Neutrophil (primary cell): ENCODE measurements around the gene IL17RB.

Experiments used
- H3K27ac ChIP-seq: fragments of 200-600 bp; sonication (generic); 2 replicates; pipeline ENCODE4 v1.5.1; 2016; ENCODE audit warnings: mild to moderate bottlenecking, moderate library complexity
- H3K27me3 ChIP-seq: fragments of 200-600 bp; sonication (generic); 2 replicates; pipeline ENCODE4 v1.6.0; 2016; ENCODE audit warnings: mild to moderate bottlenecking
- H3K36me3 ChIP-seq: fragments of 200-600 bp; sonication (generic); 2 replicates; pipeline ENCODE4 v1.5.1; 2017
- H3K4me1 ChIP-seq, 2 experiments: fragments of 200-600 bp in 1 of 2; sonication (generic) in 1 of 2; 1 replicate in 1 of 2; 2 replicates in 1 of 2; pipeline versions ENCODE4 v1.5.1 to v1.6.1; 2013 to 2016; ENCODE audit warnings: low read depth in 1 of 2, low read length in 1 of 2, mild to moderate bottlenecking in 1 of 2, moderate library complexity in 1 of 2; ENCODE audit not compliant: control insufficient read depth in 1 of 2, insufficient read depth in 1 of 2
- H3K4me3 ChIP-seq, 2 experiments: fragments of 200-600 bp in 1 of 2; sonication (generic) in 1 of 2; 1 replicate in 1 of 2; 2 replicates in 1 of 2; pipeline ENCODE4 v1.5.1; 2013 to 2016; ENCODE audit warnings: low read depth in 1 of 2, low read length in 1 of 2, mild to moderate bottlenecking in 1 of 2, moderate library complexity in 1 of 2
- H3K9me3 ChIP-seq: fragments of 200-600 bp; sonication (generic); 2 replicates; pipeline ENCODE4 v1.5.1; 2016
- CTCF ChIP-seq: fragments of 200-600 bp; sonication (generic); IDR thresholded peaks from 2 replicates; pipeline ENCODE4 v1.5.1; 2016; ENCODE audit warnings: antibody characterized with exemption

Gene IL17RB

GRCh38 chr3:53815651-53816050, 30.7 kb upstream of the IL17RB start:
- peaks cover 13% of the 10 kb centered on the region for H3K27me3 ChIP-seq
- H3K9me3 ChIP-seq: no peaks in the 10 kb centered on the region
- no peaks in the 10 kb centered on the region for H3K4me1 ChIP-seq
- no peak overlapping the region for H3K27ac ChIP-seq
- H3K36me3 ChIP-seq: peaks cover 11% of the 10 kb centered on the region
- no peak for TF ChIP-seq CTCF
- no peak overlapping the region for H3K4me3 ChIP-seq

GRCh38 chr3:53816425-53816824, 29.9 kb upstream of the IL17RB start:
- Histone ChIP-seq H3K27ac (no peak overlapping the region), H3K36me3 (peaks cover 11% of the 10 kb centered on the region), H3K27me3 (peaks cover 13% of the 10 kb centered on the region), H3K9me3 (no peaks in the 10 kb centered on the region), H3K4me3 (no peak overlapping the region), H3K4me1 (no peaks in the 10 kb centered on the region)
- no peak for TF ChIP-seq CTCF

- H3K36me3 ChIP-seq: peaks cover 11% of the 10 kb centered on the region
- H3K4me1 ChIP-seq: no peaks in the 10 kb centered on the region
- TF ChIP-seq CTCF: no peak
- no peaks in the 10 kb centered on the region for H3K9me3 ChIP-seq
- H3K27ac ChIP-seq: no peak overlapping the region
- no peak overlapping the region for H3K4me3 ChIP-seq
- peaks cover 13% of the 10 kb centered on the region for H3K27me3 ChIP-seq
Observed at GRCh38 chr3:53817211-53817610, 29.2 kb upstream of the IL17RB start.

- H3K27me3 ChIP-seq: peaks cover 13% of the 10 kb centered on the region
- no peaks in the 10 kb centered on the region for H3K4me1 ChIP-seq
- no peak for TF ChIP-seq CTCF
- H3K36me3 ChIP-seq: peaks cover 11% of the 10 kb centered on the region
- no peak overlapping the region for H3K4me3 ChIP-seq
- no peaks in the 10 kb centered on the region for H3K9me3 ChIP-seq
- no peak overlapping the region for H3K27ac ChIP-seq
Observed at GRCh38 chr3:53817809-53818208, 28.6 kb upstream of the IL17RB start.

GRCh38 chr3:53818221-53819162, 27.9 kb upstream of the IL17RB start:
- peaks cover 11% of the 10 kb centered on the region for H3K36me3 ChIP-seq
- no peak for TF ChIP-seq CTCF
- no peak overlapping the region for H3K27ac ChIP-seq
- no peaks in the 10 kb centered on the region for H3K9me3 ChIP-seq
- no peaks in the 10 kb centered on the region for H3K4me1 ChIP-seq
- H3K27me3 ChIP-seq: peaks cover 13% of the 10 kb centered on the region
- no peak overlapping the region for H3K4me3 ChIP-seq
